ENCODE results near the gene PYGM. TPM values are rescaled to one million over a fixed set of nuclear protein-coding genes. Genes with fewer than 3 reads are reported as not detected.
A peak's percentile ranks its signal among the peaks of the same experiment; 100 is the strongest.

PYGM gene
- total and polyA plus RNA-seq, 10 donors: 1.7 to 7.2 (median 4.2) TPM

GRCh38 chr11:64742889-64743590, 16.7 kb downstream of the PYGM start:
- TF ChIP-seq POLR2AphosphoS5 (IDR thresholded peaks at IDR 0.05) (peak; percentile 63 to 86 (median 74)), CTCF (IDR thresholded peaks at IDR 0.05 in 8 of 11, conservative IDR thresholded peaks at IDR 0.05 in 3 of 11) (peak; percentile 86 to 96 (median 92)), POLR2A (IDR thresholded peaks at IDR 0.05) (peak in 1 of 3 donors; percentile 42)
- Histone ChIP-seq H3K36me3 (peaks cover 0 to 40% (median 27%) of the 10 kb centered on the region in 6 donors), H3K27ac (peak overlapping the region; percentile 81 to 100 (median 96)), H3K27me3 (replicated peaks in 1 of 7) (peaks cover 0 to 7% (median 0%) of the 10 kb centered on the region in 7 donors), H3K4me1 (peaks cover 27 to 87% (median 57%) of the 10 kb centered on the region in 6 donors), H3K4me3 (peak overlapping the region; percentile 63 to 96 (median 76)), H3K9me3 (no peaks in the 10 kb centered on the region)
- whole genome bisulfite sequencing, 5 donors: 0 to 1% (median 0%) methylated on average over 8 to 58 of the region's 58 CpGs
- DNase-seq: peak; percentile 97
- intact Hi-C loops (cut with DNase I; ENCODE audit: low total_unique reads): no loop called here

- TF ChIP-seq POLR2AphosphoS5 (IDR thresholded peaks at IDR 0.05) (peak in 2 of 3 donors; percentile 36 to 42), CTCF (IDR thresholded peaks at IDR 0.05 in 8 of 11, conservative IDR thresholded peaks at IDR 0.05 in 3 of 11) (no peak), POLR2A (IDR thresholded peaks at IDR 0.05) (no peak)
- DNase-seq: peak; percentile 89
Observed at GRCh38 chr11:64742087-64742888, 17.5 kb downstream of the PYGM start.

GRCh38 chr11:64741375-64742086, 18.2 kb downstream of the PYGM start:
- H3K27me3 ChIP-seq (replicated peaks in 1 of 7): peaks cover 0 to 7% (median 0%) of the 10 kb centered on the region in 7 donors

More at GRCh38 chr11:64742087-64742888, 17.5 kb downstream of the PYGM start:
- Histone ChIP-seq H3K4me3 (peak overlapping the region; percentile 63 to 96 (median 76)), H3K36me3 (peaks cover 0 to 47% (median 34%) of the 10 kb centered on the region in 6 donors), H3K27ac (peak overlapping the region; percentile 81 to 100 (median 96)), H3K9me3 (no peaks in the 10 kb centered on the region), H3K4me1 (peaks cover 27 to 79% (median 57%) of the 10 kb centered on the region in 6 donors), H3K27me3 (replicated peaks in 1 of 7) (peaks cover 0 to 7% (median 0%) of the 10 kb centered on the region in 7 donors)
- 8 to 12% (median 10%) methylated on average over 34 to 54 of the region's 54 CpGs for WGBS, 5 donors
- intact Hi-C loops (cut with DNase I; ENCODE audit: low total_unique reads): no loop called here

More at GRCh38 chr11:64741375-64742086, 18.2 kb downstream of the PYGM start:
- TF ChIP-seq POLR2AphosphoS5 (IDR thresholded peaks at IDR 0.05) (peak in 1 of 3 donors; percentile 42), CTCF (IDR thresholded peaks at IDR 0.05 in 8 of 11, conservative IDR thresholded peaks at IDR 0.05 in 3 of 11) (no peak)
- peak; percentile 84 for DNase-seq
- Histone ChIP-seq H3K4me1 (peaks cover 27 to 78% (median 54%) of the 10 kb centered on the region in 6 donors), H3K4me3 (peak overlapping the region; percentile 63 to 96 (median 76)), H3K27ac (peak overlapping the region in 7 of 8 donors; percentile 95 to 100 (median 97)), H3K9me3 (no peaks in the 10 kb centered on the region), H3K36me3 (peaks cover 0 to 55% (median 41%) of the 10 kb centered on the region in 6 donors)
- 73 to 81% (median 75%) methylated on average over 24 of the region's 24 CpGs for WGBS, 5 donors
- intact Hi-C loops (cut with DNase I; ENCODE audit: low total_unique reads): no loop called here
